ENCODE results near the gene SOCS1.
A peak's percentile ranks its signal among the peaks of the same experiment; 100 is the strongest.

SOCS1 gene

GRCh38 chr16:11260596-11260966 is 4.6 kb upstream of the SOCS1 start:
- DNase-seq (ENCODE audit: low read depth): no peak

- DNase-seq (ENCODE audit: low read depth): no peak
These were observed 3.9 kb upstream of the SOCS1 start for GRCh38 chr16:11259655-11260595.

- no peak for DNase-seq (ENCODE audit: low read depth)
These were observed 2.8 kb upstream of the SOCS1 start for GRCh38 chr16:11258553-11259492.

- peak; percentile 34 for DNase-seq (ENCODE audit: low read depth)
These were observed 1.3 kb upstream of the SOCS1 start for GRCh38 chr16:11257131-11257938.

- no peak for DNase-seq (ENCODE audit: low read depth)
These were observed 692 bp upstream of the SOCS1 start for GRCh38 chr16:11256661-11257130.

GRCh38 chr16:11254913-11255736 is 879 bp downstream of the SOCS1 start:
- peak; percentile 43 for DNase-seq (ENCODE audit: low read depth)

DNA sequence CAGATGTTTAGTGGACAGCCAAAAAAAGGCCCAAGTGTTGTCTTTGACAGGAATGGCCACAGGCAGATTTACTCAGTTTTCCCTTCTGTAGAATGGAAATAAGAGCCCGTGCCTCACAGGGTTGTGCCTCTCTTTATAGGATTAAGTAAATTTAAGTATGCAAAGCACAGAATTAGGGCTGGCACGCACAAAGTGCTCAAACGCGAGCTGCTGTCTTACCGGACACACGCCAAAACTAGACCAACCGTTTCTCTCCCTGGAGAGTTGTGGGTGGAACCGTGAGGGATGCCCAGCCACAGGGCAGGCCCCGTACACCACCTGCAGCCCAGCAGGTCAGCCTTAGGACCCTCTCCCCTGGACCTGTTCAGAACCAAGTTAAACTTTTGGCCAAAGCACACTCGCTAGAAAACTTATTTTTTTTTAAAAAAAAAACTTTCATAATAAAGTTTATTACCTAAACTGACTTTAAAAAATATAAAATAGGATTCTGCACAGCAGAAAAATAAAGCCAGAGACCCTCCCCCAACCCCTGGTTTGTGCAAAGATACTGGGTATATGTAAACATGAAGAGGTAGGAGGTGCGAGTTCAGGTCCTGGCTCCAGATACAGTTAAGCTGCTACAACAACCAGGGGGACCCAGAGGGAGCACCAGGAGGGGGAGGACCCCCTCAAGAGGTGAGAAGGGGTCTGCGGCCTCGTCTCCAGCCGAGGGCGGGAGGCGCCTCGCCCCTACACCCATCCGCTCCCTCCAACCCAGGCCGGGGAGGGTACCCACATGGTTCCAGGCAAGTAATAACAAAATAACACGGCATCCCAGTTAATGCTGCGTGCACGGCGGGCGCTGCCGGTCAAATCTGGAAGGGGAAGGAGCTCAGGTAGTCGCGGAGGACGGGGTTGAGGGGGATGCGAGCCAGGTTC is 1.8 kb downstream of the SOCS1 start:
- no peak for DNase-seq (ENCODE audit: low read depth)

GRCh38 chr16:11253009-11253994 is 2.7 kb downstream of the SOCS1 start:
- peak; percentile 52 for DNase-seq (ENCODE audit: low read depth)

DNA sequence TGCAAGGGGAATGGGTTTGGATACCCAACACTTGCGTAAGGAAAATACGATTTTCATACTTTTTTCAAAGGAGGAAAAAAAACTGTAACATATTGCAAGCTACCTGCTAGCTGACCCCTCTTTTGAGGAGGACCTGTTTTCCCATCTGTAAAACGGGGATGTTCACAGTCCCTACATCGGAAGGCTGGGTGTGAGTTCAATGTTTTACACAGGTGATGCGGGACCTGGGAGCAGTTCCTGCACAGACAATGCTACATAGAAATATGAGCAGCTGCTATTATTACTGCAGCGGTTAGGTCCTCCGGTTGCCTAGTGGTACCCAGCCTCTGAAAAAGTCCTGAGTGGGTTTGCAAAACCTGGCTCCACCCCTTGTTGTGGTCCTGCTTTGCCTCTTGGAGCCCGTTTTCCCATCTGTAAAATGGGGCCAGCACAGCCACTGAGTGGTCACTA is 3.5 kb downstream of the SOCS1 start:
- DNase-seq (ENCODE audit: low read depth): no peak

DNA sequence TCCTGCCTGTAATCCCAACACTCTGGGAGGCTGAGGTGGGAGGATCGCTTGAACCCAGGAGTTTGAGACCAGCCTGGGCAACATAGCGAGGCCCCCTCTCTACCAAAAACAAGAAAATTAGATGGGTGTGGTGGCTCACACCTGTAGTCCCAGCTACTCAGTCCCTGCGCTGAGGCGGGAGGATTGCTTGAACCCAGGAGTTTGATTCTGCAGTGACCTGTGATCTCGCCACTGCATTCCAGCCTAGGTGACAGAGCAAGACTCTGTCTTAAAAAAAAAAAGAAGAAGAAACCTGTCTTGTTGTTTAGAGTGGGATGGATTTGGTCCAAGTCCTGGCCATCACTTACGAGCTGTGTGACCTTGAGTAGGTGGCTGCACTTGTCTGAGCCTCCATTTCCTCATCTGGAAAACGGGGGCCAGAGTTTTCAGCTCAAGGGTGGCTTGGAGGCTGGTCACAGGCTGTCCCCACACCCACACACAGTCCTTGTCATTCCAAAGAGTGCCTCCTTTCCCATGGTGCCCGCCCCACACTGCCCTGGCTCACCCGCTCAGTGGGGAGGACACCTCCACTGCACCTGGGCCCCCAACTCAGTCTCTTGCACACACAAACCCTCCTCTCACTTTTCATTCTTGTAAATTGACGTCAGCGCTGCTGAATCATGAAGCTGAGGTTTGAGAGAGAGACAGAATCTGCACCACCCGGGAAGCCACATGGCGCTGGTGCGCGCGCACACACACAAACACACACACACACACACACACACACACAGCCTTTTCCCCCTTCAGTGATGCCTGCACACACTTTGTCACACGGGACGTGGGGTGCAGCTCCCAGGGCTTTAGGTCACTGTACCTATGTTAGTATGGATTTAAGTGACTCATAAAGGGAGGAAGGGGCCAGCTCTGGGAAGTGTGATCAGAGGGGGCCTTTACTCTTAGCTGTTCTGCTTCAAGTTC is 4.2 kb downstream of the SOCS1 start:
- peak; percentile 71 for DNase-seq (ENCODE audit: low read depth)

DNA sequence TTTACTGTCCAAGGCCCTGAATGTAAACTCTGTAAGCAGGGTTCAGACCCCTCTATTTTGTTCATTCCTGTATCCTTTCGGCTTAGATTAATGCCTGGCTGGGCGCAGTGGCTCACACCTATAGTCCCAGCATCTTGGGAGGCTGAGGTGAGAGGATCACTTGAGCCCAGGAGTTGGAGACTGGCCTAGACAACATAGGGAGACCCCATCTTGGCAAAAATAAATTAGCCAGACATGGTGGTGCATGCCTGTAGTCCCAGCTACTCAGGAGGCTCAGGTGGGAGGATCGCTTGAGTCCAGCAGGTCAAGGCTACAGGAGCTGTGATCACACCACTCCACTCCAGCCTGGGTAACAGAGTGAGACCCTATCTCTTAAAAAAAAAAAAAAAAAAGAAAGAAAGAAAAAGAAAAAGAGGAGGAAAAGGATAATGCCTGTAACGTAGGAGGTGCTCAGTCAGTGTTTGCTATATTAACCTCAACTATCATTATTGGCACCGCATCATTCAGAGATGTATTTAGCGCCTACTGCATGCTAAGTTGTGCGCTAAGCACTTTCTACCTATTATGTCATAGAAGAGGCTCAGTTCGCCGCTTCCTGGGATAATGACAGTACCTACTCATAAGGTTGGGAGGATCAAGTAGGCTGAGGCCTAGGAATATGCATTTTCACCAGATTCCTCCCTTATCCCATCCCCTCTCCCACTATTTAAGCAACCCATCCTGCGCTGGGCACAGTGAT is 5.0 kb downstream of the SOCS1 start:
- no peak for DNase-seq (ENCODE audit: low read depth)

DNA sequence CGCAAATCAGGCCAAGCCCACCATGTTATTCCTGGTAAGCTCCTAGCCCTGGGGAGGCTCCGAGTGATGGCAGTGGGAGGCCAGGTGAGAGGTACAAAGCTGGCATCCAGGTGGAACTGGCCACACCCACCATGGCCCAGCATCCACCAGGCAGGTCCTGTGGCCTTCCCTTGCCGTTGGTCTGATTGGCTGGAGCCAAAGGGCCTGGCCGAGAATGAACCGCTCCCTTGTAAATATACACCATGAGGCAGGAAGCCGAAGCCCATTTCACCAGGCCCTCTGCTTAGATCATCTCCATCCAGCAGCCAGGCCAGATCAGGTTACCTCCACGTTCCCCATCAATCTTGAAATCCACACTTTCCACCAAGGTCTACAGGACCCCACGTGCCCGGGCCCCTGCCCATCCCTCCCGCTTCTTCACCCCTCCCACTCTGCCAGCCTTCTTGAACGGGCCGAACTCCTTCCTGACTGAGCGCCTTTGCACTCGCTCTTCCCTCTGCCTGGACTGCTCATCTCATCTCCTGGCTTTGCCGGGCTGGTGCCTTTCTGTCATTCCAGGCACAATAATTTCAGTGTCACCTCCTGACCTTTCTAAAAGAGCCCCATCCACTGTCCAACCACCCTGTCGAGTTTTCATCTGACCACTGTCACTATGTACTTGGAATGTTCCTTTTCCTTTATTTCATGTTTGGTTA is 5.8 kb downstream of the SOCS1 start:
- no peak for DNase-seq (ENCODE audit: low read depth)

- DNase-seq (ENCODE audit: low read depth): no peak
These were observed 6.6 kb downstream of the SOCS1 start for GRCh38 chr16:11249233-11250061.

DNA sequence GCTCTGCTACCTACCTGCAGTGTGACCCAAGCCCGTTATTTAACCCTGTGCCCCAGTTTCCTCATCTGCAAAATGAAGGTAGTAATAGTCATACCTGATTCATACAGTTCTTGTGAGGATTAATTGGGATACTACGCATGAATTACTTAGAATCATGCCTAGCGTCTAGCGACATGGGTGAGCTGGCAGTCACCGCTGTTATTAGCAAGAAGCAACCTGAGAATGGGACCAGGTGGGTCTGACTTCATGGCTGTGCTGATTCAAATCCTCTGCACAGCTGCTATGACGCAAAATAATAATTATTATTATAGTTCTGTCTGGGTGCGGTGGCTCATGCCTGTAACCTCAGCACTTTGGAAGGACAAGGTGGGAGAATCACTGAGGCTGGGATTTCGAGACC is 7.9 kb downstream of the SOCS1 start:
- no peak for DNase-seq (ENCODE audit: low read depth)

DNA sequence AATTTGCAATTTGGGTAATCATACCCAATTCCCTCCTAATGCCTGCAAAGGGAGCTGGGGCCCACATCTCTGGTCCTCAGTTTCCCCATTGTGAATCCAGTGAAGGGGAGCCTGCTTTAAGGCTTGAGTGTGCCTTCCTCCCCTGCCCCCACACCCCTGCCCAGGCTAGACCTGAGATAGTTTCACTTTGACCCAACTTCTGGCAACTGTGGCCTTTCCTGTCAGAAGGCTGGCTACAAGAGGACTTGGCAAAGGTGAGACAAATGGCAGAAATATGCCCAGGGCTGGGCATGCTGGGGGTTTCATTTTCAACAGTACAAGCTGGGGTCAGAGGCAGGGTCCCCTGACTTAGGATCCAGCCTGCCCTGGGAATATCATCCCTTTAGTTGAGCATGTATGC is 10.0 kb downstream of the SOCS1 start:
- DNase-seq (ENCODE audit: low read depth): no peak
